Keratinocyte (primary cell): Measurements from ENCODE around the gene ELFN2. TPM values are rescaled to one million over a fixed set of nuclear protein-coding genes. Genes with fewer than 3 reads are reported as not detected.
A peak's percentile ranks its signal among the peaks of the same experiment; 100 is the strongest.

Source experiments
- DNase-seq: peaks from one replicate; pipeline ENCODE4 v3.0.0-alpha.2; 2011; ENCODE audit warnings: low read depth, missing footprints, low spot score
- FAIRE-seq: peaks from 2 replicates; lab custom pipeline; 2011; peaks lifted over from hg19 to GRCh38; lab: Jason Lieb, UNC
- H2AFZ ChIP-seq: 2 replicates; pipeline ENCODE4 v1.6.0; 2012; ENCODE audit warnings: low read length, control low read depth, inconsistent platforms; ENCODE audit not compliant: control insufficient read depth
- H3K27ac ChIP-seq: 2 replicates; pipeline ENCODE4 v1.5.1; 2011; ENCODE audit warnings: low read length; ENCODE audit not compliant: control insufficient read depth, insufficient read depth
- H3K27me3 ChIP-seq: 3 replicates; pipeline ENCODE4 v1.6.0; 2011; ENCODE audit warnings: low read length; ENCODE audit not compliant: control insufficient read depth, insufficient read depth; ENCODE audit errors: extremely low read depth
- H3K36me3 ChIP-seq, 2 experiments: 2 replicates in 1 of 2; 3 replicates in 1 of 2; pipeline ENCODE4 v1.5.1; 2011; ENCODE audit warnings: low read length in 2 of 2, mild to moderate bottlenecking in 1 of 2; ENCODE audit not compliant: control insufficient read depth in 2 of 2, insufficient read depth in 2 of 2; ENCODE audit errors: extremely low read depth in 1 of 2
- H3K4me1 ChIP-seq: 3 replicates; pipeline ENCODE4 v1.5.1; 2011; ENCODE audit warnings: low read length; ENCODE audit not compliant: control insufficient read depth, insufficient read depth; ENCODE audit errors: extremely low read depth
- H3K4me2 ChIP-seq: 3 replicates; pipeline ENCODE4 v1.6.0; 2011; ENCODE audit warnings: low read depth, low read length; ENCODE audit not compliant: control insufficient read depth, insufficient read depth; ENCODE audit errors: extremely low read depth
- H3K4me3 ChIP-seq, 3 experiments: fragments of 200-600 bp in 1 of 3; sonication (generic) in 1 of 3; 2 replicates in 2 of 3; 3 replicates in 1 of 3; pipeline ENCODE4 v1.5.1; 2011 to 2016; ENCODE audit warnings: low read length in 3 of 3, mild to moderate bottlenecking in 3 of 3, control low read depth in 2 of 3, inconsistent platforms in 1 of 3, low read depth in 1 of 3, mixed read lengths in 1 of 3, mixed run types in 1 of 3, moderate library complexity in 1 of 3; ENCODE audit not compliant: control insufficient read depth in 2 of 3, insufficient read depth in 2 of 3; ENCODE audit errors: extremely low read depth in 1 of 3
- H3K79me2 ChIP-seq: 2 replicates; pipeline ENCODE4 v1.6.0; 2012; ENCODE audit warnings: low read length; ENCODE audit not compliant: control insufficient read depth, insufficient read depth
- H3K9ac ChIP-seq: 3 replicates; pipeline ENCODE4 v1.6.0; 2011; ENCODE audit warnings: low read length; ENCODE audit not compliant: control insufficient read depth, insufficient read depth; ENCODE audit errors: extremely low read depth
- H3K9me1 ChIP-seq: 3 replicates; pipeline ENCODE4 v1.6.0; 2011; ENCODE audit warnings: low read length; ENCODE audit not compliant: control insufficient read depth, insufficient read depth; ENCODE audit errors: extremely low read depth
- H3K9me3 ChIP-seq: 2 replicates; pipeline ENCODE4 v1.5.1; 2012; ENCODE audit warnings: low read depth, low read length; ENCODE audit not compliant: control insufficient read depth
- H4K20me1 ChIP-seq: 3 replicates; pipeline ENCODE4 v1.6.0; 2011; ENCODE audit warnings: low read length; ENCODE audit not compliant: control insufficient read depth, insufficient read depth; ENCODE audit errors: extremely low read depth
- CTCF ChIP-seq, 3 experiments: IDR thresholded peaks in 1 of 3; conservative IDR thresholded peaks in 1 of 3; optimal IDR thresholded peaks in 1 of 3; 2 replicates in 2 of 3; 3 replicates in 1 of 3; pipeline versions ENCODE3 to v1.5.1; 2011; ENCODE audit warnings: low read length in 3 of 3, mild to moderate bottlenecking in 3 of 3, moderate library complexity in 2 of 3, control low read depth in 1 of 3, inconsistent platforms in 1 of 3; ENCODE audit not compliant: insufficient read depth in 2 of 3; ENCODE audit errors: extremely low read depth in 1 of 3
- EZH2 ChIP-seq: IDR thresholded peaks from one replicate; pipeline ENCODE4 v1.6.1; 2012; ENCODE audit warnings: inconsistent platforms, mild to moderate bottlenecking, low read length, moderate library complexity
- dilution Hi-C: fragments of 300-500 bp; cut with MboI; formaldehyde crosslinking; loops from one replicate; pipeline ENCODE4 v1.7.0; 2020; ENCODE audit warnings: low sequenced_read_pairs; ENCODE audit not compliant: extremely low pct_ligation_motif_present
- polyA plus RNA-seq, 5 experiments: library from polyadenylated mRNA; depleted of rRNA in 3 of 5; stranded (reverse) in 3 of 5; stranded (forward) in 1 of 5; unstranded in 1 of 5; fragments of >200 nt; gene quantifications; 1 replicate in 1 of 5; 2 replicates in 3 of 5; 3 replicates in 1 of 5; pipeline versions ENCODE4 v1.2.1 to v1.2.3, GENCODE V29; 2011 to 2012; ENCODE audit warnings: missing spikeins in 2 of 5, low read depth in 1 of 5, low replicate concordance in 1 of 5

Gene ELFN2
- polyA plus RNA-seq, 1 donor (not counting 4 experiments of a cell fraction or from before 2014, with no cell fraction given): 0.13 TPM

DNA sequence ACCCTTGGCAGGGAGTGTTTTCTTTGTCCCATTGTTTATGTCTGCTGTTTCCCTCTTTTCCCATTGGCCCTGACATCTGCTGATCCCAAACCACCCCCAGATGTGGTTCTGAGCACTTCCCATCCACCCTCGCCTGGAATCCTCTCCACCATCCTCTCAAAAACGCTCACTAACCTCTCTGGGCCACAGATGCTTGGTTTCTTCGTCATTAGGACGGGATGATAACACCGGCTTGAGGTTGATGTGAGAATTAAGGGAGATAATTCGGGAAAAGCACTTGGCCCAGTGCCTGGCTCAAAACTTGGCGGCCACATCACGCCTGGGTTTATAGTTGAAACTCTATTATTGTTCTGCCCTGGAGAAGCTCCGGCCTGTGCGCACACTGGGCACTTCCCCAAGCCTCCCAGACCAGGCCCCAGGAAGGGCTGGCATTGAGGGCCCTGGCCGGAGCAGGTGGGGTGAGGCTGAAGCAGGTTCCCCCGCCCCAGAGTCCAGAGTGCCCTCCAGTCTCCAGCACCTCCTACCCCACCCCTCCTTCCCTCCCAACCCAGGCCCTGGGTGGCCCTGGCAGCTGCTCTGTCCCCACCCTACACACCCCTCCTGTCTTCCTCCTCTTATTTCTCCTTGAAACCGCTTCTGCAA is 81.3 kb downstream of the ELFN2 start:
- H3K9me3 ChIP-seq: no peaks in the 10 kb centered on the region
- no peaks in the 10 kb centered on the region for H4K20me1 ChIP-seq
- dilution Hi-C loops: no loop called here
- H3K4me3 ChIP-seq: no peak overlapping the region
- H2AFZ ChIP-seq: peak overlapping the region; percentile 4
- H3K36me3 ChIP-seq: no peaks in the 10 kb centered on the region
- peaks cover 5% of the 10 kb centered on the region for H3K4me1 ChIP-seq
- H3K27me3 ChIP-seq: peaks cover 22% of the 10 kb centered on the region
- no peaks in the 10 kb centered on the region for H3K9me1 ChIP-seq
- no peak overlapping the region for H3K9ac ChIP-seq
- DNase-seq (no peak), FAIRE-seq (peak; percentile 66)
- no peak overlapping the region for H3K27ac ChIP-seq
- no peak for TF ChIP-seq EZH2
- no peak for TF ChIP-seq CTCF (optimal IDR thresholded peaks at IDR 0.05 in 1 of 3, IDR thresholded peaks at IDR 0.05 in 1 of 3, conservative IDR thresholded peaks at IDR 0.05 in 1 of 3; ENCODE audit: extremely low read depth in 1 of 3, insufficient read depth in 2 of 3, low read length in 3 of 3)
- H3K79me2 ChIP-seq: no peaks in the 10 kb centered on the region
- no peak overlapping the region for H3K4me2 ChIP-seq

- Histone ChIP-seq H3K4me2 (no peak overlapping the region), H3K4me3 (no peak overlapping the region), H3K27ac (no peak overlapping the region), H3K27me3 (peaks cover 28% of the 10 kb centered on the region), H3K79me2 (no peaks in the 10 kb centered on the region), H3K9me1 (no peaks in the 10 kb centered on the region), H3K4me1 (peaks cover 5% of the 10 kb centered on the region), H3K36me3 (no peaks in the 10 kb centered on the region), H3K9ac (no peak overlapping the region), H3K9me3 (no peaks in the 10 kb centered on the region), H2AFZ (no peak overlapping the region), H4K20me1 (no peaks in the 10 kb centered on the region)
- FAIRE-seq (no peak), DNase-seq (no peak)
- dilution Hi-C loops: no loop called here
- TF ChIP-seq CTCF (optimal IDR thresholded peaks at IDR 0.05 in 1 of 3, IDR thresholded peaks at IDR 0.05 in 1 of 3, conservative IDR thresholded peaks at IDR 0.05 in 1 of 3; ENCODE audit: extremely low read depth in 1 of 3, insufficient read depth in 2 of 3, low read length in 3 of 3) (no peak), EZH2 (no peak)
These were observed 82.4 kb downstream of the ELFN2 start for GRCh38 chr22:37344735-37345449.
